ENCODE data around the gene PATJ.
"Not testable (repeated sequence)": the region's sequence is repeated elsewhere in the genome, so short reads cannot be mapped to it uniquely, and the experiment has no call there.

Gene PATJ

DNA sequence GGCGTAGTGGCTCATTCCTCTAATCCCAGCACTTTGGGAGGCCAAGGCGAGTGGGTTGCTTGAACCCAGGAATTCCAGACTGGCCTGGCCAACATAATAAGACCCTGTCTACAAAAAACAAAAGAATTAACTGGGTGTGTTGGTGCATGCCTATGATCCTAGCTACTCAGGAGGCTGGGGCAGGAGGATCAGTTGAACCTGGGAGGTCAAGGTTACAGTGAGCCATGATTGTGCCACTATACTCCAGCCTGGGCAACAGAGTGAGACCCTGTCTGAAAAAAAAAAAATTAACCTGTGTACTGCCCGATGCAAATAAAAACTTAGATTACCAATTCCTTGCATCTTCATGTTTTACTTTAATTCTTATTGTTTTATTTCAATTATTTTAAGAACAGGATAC lies 193.2 kb downstream of the PATJ start:
- no peak for DNase-seq (ENCODE audit: extremely low read depth in 1 of 2, low read depth in 1 of 2)

DNA sequence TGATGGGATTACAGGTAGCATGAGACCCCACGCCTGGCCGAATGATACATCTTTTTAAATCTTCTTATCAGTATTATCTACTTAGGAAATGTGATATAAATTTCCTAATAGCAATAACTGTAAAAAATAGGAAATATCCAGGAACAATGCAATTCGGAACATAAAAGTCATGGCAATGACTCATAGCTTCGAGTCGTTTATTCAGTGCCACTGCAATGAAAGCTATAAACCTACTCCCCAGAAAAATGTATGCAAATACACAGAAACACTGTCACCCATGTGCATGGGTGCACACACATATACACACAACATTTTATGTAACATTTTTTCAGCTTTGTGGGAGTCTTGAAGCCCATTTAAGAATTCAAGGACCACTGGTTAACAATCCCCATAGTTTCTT lies 194.6 kb downstream of the PATJ start:
- no peak for DNase-seq (ENCODE audit: extremely low read depth in 1 of 2, low read depth in 1 of 2)

GRCh38 chr1:61941794-61942193 lies 199.5 kb downstream of the PATJ start:
- no peak for DNase-seq (ENCODE audit: extremely low read depth in 1 of 2, low read depth in 1 of 2)

- no peak for DNase-seq (ENCODE audit: extremely low read depth in 1 of 2, low read depth in 1 of 2)
Observed at GRCh38 chr1:61942856-61943255, 200.6 kb downstream of the PATJ start.

DNA sequence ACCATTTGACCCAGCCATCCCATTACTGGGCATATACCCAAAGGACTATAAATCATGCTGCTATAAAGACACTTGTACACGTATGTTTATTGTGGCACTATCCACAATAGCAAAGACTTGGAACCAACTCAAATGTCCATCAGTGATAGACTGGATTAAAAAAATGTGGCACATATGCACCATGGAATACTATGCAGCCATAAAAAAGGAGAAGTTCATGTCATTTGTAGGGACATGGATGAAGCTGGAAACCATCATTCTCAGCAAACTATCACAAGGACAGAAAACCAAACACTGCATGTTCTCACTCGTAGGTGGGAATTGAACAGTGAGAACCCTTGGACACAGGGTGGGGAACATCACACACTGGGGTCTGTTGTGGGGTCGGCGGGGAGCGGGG lies 206.4 kb downstream of the PATJ start:
- DNase-seq (ENCODE audit: extremely low read depth in 1 of 2, low read depth in 1 of 2) = not testable (repeated sequence)

- no peak for DNase-seq (ENCODE audit: extremely low read depth in 1 of 2, low read depth in 1 of 2)
Observed at GRCh38 chr1:61950418-61950817, 208.1 kb downstream of the PATJ start.

DNA sequence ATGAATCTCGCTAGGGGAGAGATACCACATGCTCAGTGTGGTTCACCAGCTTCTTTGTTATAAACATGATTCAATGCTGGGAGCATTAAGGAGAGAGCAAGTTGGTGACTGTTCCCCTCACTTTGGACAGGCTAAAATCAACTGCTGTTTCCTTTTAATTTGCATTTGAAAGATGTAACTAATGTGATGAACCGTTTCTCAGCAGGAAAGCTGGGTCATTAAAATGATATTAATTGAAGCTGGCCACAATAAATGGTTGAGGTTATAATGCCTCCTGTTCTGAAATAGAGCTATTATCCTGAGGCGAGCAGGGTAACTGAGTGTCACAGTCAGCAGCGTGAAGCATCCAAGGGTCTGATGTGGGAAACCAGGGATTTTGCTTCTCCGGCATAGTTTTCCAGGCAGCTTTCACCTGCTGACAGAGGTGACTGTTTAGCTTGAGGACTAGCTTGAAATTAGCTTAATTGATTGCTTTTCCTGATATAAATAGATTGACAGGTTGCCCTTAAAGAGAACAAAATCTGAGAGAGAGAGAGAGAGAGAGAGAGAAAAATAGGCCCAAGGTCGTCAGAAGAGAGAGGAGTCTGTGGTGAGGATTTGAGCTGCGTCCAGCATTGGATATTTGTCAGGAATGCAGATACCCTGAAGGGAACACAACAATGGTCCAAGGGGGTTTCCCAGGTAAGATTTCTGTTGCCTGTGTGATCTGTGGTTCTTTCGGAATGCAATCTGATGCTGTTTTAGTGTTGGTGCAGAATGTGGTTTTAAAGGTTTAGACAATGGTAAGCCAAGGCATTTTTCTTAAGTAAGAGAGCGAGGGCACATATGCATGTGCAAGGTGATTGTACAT lies 209.7 kb downstream of the PATJ start:
- DNase-seq (ENCODE audit: extremely low read depth in 1 of 2, low read depth in 1 of 2) = no peak

- no peak for DNase-seq (ENCODE audit: extremely low read depth in 1 of 2, low read depth in 1 of 2)
Observed at GRCh38 chr1:61952675-61953074, 210.4 kb downstream of the PATJ start.

- DNase-seq (ENCODE audit: extremely low read depth in 1 of 2, low read depth in 1 of 2) = no peak
Observed at GRCh38 chr1:61953076-61953789, 211.0 kb downstream of the PATJ start.

DNA sequence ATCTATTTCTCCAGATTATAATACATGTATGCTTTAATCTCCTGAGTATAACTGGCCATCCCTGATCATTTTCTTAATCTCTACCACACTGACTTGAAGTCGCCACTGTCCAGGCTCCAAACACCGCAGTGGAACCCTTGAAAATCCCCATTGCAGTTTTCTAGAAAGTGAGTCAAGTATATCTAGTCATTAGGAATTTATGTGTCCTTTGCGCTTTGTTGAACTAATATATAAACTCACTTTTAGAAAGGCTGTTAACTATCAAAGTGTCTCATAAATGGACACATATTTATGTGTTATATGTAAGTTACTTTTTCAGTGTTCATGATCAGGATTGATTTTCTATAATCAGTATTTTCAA lies 211.5 kb downstream of the PATJ start:
- DNase-seq (ENCODE audit: extremely low read depth in 1 of 2, low read depth in 1 of 2) = no peak

DNA sequence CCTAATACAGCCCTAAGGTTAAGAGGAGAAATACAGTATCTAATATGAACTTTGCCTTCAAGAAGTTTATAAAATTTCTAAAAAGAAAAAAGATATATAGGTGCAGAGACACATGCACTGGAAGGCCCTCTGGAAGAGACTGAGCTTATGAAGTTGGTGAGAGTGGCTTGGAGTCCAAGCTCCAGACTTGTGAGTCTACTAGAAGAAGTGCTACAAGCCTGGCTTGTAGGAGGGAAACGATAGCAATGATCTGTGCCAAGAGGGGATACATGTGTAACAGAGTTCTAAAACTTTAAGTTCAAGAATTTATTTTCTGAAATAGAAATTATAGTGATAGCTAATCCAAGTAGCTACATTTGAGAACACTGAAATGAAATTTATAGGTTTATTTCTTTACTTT lies 213.0 kb downstream of the PATJ start:
- no peak for DNase-seq (ENCODE audit: extremely low read depth in 1 of 2, low read depth in 1 of 2)

DNA sequence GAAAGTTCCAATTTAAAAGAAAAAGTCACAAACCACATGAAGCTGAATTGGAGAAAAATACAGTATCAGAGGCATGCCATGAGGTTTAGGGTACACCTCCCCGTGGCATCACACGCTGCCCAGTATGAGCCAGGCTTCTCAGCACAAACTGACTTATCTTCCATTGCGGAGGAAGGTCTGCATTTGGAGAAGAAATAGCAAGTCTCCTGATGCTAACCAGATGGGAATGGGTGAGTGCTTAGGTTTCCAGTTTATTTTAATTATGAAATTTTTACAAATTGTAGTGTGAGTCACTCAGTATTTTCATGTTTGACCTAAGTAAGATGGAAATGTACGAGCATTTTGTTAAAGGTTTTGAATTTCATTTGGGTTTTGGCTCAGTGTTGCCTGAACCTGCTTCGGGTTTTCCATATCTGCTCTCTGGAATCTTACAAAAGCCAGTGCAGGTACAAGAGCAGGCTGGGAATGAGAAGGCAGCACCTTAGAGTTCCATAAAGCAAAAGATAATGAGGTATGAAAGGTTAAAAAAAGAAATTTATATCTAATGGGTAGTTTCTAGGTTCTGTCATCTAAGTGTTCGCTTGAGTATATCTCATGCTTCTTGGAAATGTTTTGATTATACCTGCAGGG lies 213.9 kb downstream of the PATJ start:
- no peak for DNase-seq (ENCODE audit: extremely low read depth in 1 of 2, low read depth in 1 of 2)

GRCh38 chr1:61956784-61957183 lies 214.5 kb downstream of the PATJ start:
- DNase-seq (ENCODE audit: extremely low read depth in 1 of 2, low read depth in 1 of 2) = no peak

- no peak for DNase-seq (ENCODE audit: extremely low read depth in 1 of 2, low read depth in 1 of 2)
Observed at GRCh38 chr1:61961009-61961408, 218.7 kb downstream of the PATJ start.

DNA sequence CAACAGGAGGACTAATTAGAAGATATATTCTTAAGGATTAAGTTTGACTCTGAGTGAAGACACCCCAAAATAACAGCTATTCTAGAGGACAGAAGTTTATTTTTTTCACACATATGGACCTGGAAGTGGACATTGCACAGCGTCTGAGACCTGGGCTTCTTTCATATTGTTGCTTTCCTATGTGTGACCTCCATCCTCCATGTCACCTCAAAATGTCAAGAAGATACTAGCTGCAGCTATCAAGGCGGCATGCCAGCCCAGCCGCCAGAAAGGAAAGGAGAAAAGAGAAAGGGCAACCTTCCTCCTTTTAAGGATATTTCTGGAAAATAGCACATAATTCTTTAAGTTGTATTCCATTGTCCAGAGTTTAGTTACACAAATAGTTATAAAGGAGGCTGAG lies 220.4 kb downstream of the PATJ start:
- no peak for DNase-seq (ENCODE audit: extremely low read depth in 1 of 2, low read depth in 1 of 2)

DNA sequence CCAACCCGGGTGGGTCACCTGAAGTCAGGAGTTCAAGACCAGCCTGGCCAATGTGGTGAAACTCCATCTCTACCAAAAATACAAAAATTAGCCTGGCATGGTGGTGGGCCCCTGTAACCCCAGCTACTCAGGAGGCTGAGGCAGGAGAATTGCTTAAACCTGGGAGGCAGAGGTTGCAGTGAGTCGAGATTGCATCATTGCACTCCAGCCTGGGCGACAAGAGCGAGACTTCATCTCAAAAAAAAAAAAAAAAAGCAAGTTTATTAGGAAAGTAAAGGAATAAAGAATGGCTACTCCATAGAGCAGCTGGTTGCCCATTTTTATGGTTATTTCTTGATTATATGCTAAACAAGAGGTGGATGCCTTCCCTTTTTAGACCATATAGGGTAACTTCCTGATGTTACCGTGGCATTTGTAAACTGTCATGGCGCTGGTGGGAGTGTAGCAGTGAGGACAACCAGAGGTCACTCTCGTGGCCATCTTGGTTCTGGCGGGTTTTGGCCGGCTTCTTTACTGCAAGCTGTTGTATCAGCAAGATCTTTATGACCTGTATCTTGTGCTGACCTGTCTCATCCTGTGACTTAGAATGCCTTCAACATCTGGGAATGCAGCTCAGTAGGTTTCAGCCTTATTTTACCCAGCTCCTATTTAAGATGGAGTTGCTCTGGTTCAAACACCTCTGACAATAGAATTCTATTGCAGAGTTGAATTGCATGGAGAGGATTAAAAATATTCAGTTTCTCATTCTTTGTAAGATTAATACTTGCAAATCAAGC lies 224.4 kb downstream of the PATJ start:
- not testable (repeated sequence) for DNase-seq (ENCODE audit: extremely low read depth in 1 of 2, low read depth in 1 of 2)

- no peak for DNase-seq (ENCODE audit: extremely low read depth in 1 of 2, low read depth in 1 of 2)
Observed at GRCh38 chr1:61967750-61968149, 225.5 kb downstream of the PATJ start.

GRCh38 chr1:61968869-61969268 lies 226.6 kb downstream of the PATJ start:
- no peak for DNase-seq (ENCODE audit: extremely low read depth in 1 of 2, low read depth in 1 of 2)

DNA sequence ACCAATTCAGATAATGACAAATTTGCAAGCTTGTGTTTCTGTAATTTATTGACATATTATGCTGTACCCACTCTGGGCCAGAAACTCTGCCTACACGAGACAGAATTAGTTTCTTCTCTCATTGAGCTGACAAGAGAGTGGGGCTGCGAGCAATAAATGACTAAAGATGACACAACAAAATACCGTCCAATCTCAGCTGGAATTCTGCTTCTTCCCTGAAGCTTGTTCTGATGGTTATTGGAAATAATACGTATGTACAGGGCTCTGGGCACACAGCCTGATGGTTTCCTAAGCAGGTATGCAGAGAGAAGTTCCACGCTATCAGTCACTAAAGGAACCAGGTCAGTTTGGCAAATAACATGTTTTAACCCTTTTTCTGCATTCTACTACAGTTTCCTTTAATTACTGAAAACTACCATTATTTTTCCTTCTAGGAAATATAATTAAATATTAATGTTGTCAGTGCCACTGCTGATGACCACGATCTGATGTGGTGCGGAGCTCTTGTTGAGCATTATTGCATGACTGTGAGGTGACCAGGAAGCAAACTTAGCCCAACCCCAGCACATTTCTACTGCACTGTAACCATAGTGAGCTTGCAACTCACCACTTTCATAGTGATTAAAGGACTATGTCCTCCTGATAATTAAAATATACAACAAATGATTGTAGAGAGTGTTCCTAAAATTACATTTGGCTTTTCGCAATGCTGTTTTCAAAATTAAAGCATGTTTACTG lies 231.0 kb downstream of the PATJ start:
- no peak for DNase-seq (ENCODE audit: extremely low read depth in 1 of 2, low read depth in 1 of 2)

- no peak for DNase-seq (ENCODE audit: extremely low read depth in 1 of 2, low read depth in 1 of 2)
Observed at GRCh38 chr1:61975638-61976037, 233.4 kb downstream of the PATJ start.

GRCh38 chr1:61976566-61976965 lies 234.3 kb downstream of the PATJ start:
- no peak for DNase-seq (ENCODE audit: extremely low read depth in 1 of 2, low read depth in 1 of 2)

Measured in stimulated activated CD8-positive, alpha-beta memory T cell treated with anti-CD3 and anti-CD28 coated beads, Interleukin-7, amount 100 ng/mL, for 48 hours (primary cell).